Measurements from ENCODE around the gene ANGPTL8. TPM values are rescaled to one million over a fixed set of nuclear protein-coding genes. Genes with fewer than 3 reads are reported as not detected.

ANGPTL8 gene, protein sequence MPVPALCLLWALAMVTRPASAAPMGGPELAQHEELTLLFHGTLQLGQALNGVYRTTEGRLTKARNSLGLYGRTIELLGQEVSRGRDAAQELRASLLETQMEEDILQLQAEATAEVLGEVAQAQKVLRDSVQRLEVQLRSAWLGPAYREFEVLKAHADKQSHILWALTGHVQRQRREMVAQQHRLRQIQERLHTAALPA
- not detected in 2 replicates for total RNA-seq

GRCh38 chr19:11239377-11240000 is at the start of gene ANGPTL8:
Gene ANGPTL8, plus strand, starts transcription at chr19:11239619. Its CDS starts 19 bp downstream, at chr19:11239638.

DNA sequence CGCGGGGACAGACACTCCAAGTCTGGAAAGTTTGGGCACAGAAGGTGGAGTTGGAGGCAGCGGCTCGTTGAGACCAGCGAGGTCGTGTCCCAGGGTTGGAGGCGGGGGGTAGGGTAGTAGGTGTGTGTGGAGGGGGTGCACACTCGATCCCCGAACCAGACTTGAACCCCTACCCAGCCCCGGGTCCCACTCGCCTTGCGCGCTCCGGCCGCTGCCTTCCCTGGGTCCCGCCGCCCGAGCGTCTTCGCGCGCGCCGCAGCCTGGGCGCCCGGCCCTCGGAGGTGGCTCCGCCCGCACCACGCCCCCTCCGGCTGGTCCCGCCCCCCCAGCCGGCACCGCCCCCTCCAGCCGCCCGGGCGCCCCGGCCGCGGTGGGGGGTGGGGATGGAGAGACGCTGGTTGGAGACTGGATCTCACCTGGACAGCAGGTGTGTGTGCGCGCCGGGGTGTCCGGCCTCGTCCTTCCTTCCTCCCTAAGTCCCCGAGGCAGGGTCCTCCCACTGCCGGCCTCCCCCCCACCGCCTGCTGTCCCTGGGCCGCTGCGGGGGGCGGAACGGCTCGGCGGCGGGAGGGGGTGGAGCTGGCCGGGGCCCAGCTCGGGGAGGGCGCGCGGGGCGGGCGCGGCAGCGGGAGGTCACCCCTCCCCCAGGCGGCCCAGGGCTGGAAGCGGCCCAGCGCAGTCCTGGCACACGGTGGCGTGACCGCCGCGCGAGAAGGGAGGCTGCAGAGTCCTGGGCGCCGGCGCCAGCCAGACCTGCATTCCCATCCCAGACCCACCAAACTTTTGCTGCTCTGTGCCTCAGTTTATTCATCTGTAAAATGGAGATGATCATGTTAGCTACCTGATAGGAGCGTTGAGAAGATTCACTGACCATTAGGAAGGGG is 41.9 kb upstream of the ANGPTL8 start, which contains the start of gene KANK2:
Gene KANK2, minus strand, starts transcription at position 255 of the 884 bp plus-strand sequence. CDS start 3,034 bp downstream, outside the sequence.

DNA sequence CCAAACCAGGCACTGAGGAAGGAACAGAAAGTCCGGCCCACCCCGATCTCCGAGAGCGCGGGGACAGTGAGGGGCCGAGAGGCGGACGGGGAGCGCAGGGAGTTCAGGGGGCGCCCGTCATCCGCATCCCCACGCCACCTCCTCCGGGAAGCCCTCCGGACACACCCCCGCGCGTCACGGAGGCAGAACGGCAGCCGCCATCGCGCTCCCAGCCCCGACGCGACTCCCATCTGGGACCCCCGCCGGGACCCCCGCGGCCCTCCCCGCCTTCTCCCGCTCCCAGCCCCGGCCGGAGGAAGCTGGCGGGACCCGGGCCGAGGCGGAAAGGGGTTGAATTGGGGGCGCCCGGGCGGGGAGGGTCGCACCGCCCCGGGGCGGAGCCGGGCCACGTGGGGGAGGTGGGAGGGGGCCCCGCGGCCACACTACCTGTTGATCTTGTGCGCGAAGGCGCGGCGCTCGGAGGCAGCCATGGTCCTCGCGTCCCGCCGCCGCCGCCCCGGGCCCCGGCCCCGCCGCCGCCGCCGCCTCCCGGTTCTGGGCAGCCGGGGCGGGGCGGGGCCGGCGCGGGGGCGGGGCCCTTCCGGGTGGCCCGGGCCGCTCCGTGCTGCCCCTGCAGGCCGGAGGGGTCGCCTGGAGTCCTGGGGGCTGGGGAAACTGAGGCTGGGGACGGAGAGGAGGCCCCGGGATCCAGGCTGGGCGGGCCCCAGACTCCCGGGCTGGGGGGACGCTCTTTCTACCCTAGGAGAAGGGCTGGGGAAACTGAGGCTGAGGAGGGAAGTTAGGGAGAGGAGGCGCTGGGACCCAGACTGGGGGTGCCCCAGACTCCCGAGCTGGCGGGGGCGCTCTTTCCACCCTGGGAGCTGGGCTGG is 22.8 kb downstream of the ANGPTL8 start, which contains the start of gene DOCK6:
Gene DOCK6, minus strand, starts transcription at position 554 of the 869 bp plus-strand sequence. Its CDS starts 84 bp downstream, at position 470.

Other genes starting within 250 kb of the ANGPTL8 start
- gene LDLR, start 150.2 kb upstream of the ANGPTL8 start, total RNA-seq, result 213 and 269 TPM in 2 replicates
- gene SPC24, start 83.8 kb upstream of the ANGPTL8 start, total RNA-seq, result 69.1 and 70.3 TPM in 2 replicates
- 438 and 450 TPM in 2 replicates for gene KANK2, start 42.1 kb upstream of the ANGPTL8 start, total RNA-seq
- gene DOCK6, start 22.9 kb downstream of the ANGPTL8 start, total RNA-seq, result 10.2 and 15.4 TPM in 2 replicates
- gene TSPAN16, start 56.5 kb downstream of the ANGPTL8 start, total RNA-seq, result not detected in 2 replicates
- gene RAB3D, start 100.0 kb downstream of the ANGPTL8 start, total RNA-seq, result 13.2 and 15.7 TPM in 2 replicates
- 59.2 and 85.5 TPM in 2 replicates for gene TMEM205, start 106.6 kb downstream of the ANGPTL8 start, total RNA-seq
- 15.0 and 15.3 TPM in 2 replicates for gene CCDC159, start 106.9 kb downstream of the ANGPTL8 start, total RNA-seq
- 11.6 and 12.1 TPM in 2 replicates for gene PLPPR2, start 115.8 kb downstream of the ANGPTL8 start, total RNA-seq
- gene SWSAP1, start 135.0 kb downstream of the ANGPTL8 start, total RNA-seq, result 0.26 and 0.31 TPM in 2 replicates
- gene EPOR, start 144.7 kb downstream of the ANGPTL8 start, total RNA-seq, result 6.6 and 7.1 TPM in 2 replicates
- 3.7 and 4.2 TPM in 2 replicates for gene RGL3, start 179.7 kb downstream of the ANGPTL8 start, total RNA-seq
- gene ODAD3, start 195.5 kb downstream of the ANGPTL8 start, total RNA-seq, result 0.37 and 0.79 TPM in 2 replicates
- 126 and 127 TPM in 2 replicates for gene PRKCSH, start 196.0 kb downstream of the ANGPTL8 start, total RNA-seq
- gene ELAVL3, start 241.4 kb downstream of the ANGPTL8 start, total RNA-seq, result under 0.01 TPM in 1 of 2 replicates, not detected in the other